Stimulated activated naive B cell treated with anti-CD40 and anti-IgM and Interleukin-4, amounts not matched to agents 10 μg/mL and 1 μg/mL and 100 μg/mL, for 72 hours (primary cell): ENCODE data around the gene SPRYD3.

Source experiments
- ATAC-seq, 2 donors: fragments of 150-1000 bp; cut with Tn5 transposase; replicated peaks; 2 replicates each; pipeline ENCODE4 v1.10.0; 2021; ENCODE audit warnings: moderate library complexity in 1 of 2
- DNase-seq: peaks from one replicate; pipeline ENCODE4 v3.0.0; 2021
- H3K27ac Mint-ChIP-seq: one replicate; pipeline ENCODE4 v1.8.0; 2022; ENCODE audit warnings: mild to moderate bottlenecking, mixed read lengths
- H3K27me3 Mint-ChIP-seq, 2 donors: one replicate each; pipeline ENCODE4 v1.8.0; 2022; ENCODE audit warnings: mixed read lengths in 2 of 2
- H3K36me3 Mint-ChIP-seq, 2 donors: one replicate each; pipeline ENCODE4 v1.8.0; 2022; ENCODE audit warnings: mixed read lengths in 2 of 2, mild to moderate bottlenecking in 1 of 2
- H3K4me1 Mint-ChIP-seq, 2 donors: one replicate each; pipeline ENCODE4 v1.8.0; 2022; ENCODE audit warnings: mixed read lengths in 2 of 2, mild to moderate bottlenecking in 1 of 2
- H3K4me3 Mint-ChIP-seq, 2 donors: one replicate each; pipeline ENCODE4 v1.8.0; 2022; ENCODE audit warnings: mild to moderate bottlenecking in 2 of 2, mixed read lengths in 2 of 2, moderate library complexity in 1 of 2
- H3K9me3 Mint-ChIP-seq, 2 donors: one replicate each; pipeline ENCODE4 v1.8.0; 2022; ENCODE audit warnings: mixed read lengths in 2 of 2, mild to moderate bottlenecking in 1 of 2

Gene SPRYD3

DNA sequence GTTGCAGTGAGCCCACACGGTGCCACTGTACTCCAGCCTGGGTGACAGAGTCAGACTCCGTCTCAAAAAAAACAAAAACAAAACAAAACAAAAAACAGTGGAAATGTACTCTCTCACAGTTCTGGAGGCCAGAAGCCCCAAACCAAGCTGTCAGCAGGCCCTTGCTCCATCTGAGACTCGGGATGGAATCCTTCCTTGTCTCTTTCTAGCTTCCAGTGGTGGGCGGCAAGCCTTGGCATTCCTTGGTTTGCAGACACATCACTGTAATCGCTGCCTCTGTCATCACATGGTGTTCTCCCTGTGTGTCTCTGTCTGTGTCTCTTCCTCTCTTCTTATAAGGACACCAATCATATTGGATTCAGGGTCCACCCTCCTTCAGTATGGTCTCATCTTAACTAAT is 22.9 kb downstream of the SPRYD3 start:
- Mint-ChIP-seq H3K36me3 (peaks cover 0 to 3% of the 10 kb centered on the region in 2 donors), H3K4me1 (peaks cover 12 to 15% of the 10 kb centered on the region in 2 donors), H3K9me3 (no peaks in the 10 kb centered on the region), H3K27me3 (peaks cover 6 to 11% of the 10 kb centered on the region in 2 donors), H3K27ac (no peak overlapping the region), H3K4me3 (no peak overlapping the region)
- no peak for DNase-seq
- no peak for ATAC-seq

DNA sequence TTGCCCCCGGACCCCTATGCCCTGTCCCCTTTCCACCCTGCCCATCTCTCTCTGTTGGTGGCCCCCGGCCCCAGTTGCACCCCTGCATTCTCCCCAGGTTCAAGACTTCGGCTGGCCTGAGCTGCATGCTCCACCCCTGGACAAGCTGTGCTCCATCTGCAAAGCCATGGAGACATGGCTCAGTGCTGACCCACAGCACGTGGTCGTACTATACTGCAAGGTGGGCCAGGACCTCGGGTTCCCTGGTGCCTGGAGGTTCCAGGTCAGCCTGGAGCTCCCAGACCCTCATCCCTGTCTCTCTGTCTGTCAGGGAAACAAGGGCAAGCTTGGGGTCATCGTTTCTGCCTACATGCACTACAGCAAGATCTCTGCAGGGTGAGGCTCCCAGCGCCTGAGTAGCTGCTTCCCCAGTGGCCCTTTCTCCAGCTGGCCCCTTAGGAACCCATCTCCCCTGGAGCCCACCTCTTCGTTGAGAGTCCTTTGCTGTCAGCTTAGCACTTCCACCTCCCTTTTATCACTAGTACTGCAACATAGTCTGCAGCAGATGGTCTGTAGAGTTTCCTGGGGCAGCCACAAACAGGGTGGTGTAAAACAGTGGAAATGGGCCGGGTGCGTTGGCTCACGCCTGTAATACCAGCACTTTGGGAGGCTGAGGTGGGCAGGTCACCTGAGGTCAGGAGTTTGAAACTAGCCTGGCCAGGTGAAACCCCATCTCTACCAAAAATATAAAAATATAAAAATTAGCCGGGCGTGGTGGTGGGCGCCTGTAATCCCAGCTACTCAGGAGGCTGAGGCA is 23.5 kb downstream of the SPRYD3 start:
- ATAC-seq (no peak), DNase-seq (no peak)
- Mint-ChIP-seq H3K36me3 (peaks cover 0 to 3% of the 10 kb centered on the region in 2 donors), H3K27ac (no peak overlapping the region), H3K4me1 (peaks cover 15% of the 10 kb centered on the region in 2 donors), H3K4me3 (peak overlapping the region in 1 of 2 donors; percentile 56), H3K27me3 (peaks cover 3 to 6% of the 10 kb centered on the region in 2 donors), H3K9me3 (no peaks in the 10 kb centered on the region)

DNA sequence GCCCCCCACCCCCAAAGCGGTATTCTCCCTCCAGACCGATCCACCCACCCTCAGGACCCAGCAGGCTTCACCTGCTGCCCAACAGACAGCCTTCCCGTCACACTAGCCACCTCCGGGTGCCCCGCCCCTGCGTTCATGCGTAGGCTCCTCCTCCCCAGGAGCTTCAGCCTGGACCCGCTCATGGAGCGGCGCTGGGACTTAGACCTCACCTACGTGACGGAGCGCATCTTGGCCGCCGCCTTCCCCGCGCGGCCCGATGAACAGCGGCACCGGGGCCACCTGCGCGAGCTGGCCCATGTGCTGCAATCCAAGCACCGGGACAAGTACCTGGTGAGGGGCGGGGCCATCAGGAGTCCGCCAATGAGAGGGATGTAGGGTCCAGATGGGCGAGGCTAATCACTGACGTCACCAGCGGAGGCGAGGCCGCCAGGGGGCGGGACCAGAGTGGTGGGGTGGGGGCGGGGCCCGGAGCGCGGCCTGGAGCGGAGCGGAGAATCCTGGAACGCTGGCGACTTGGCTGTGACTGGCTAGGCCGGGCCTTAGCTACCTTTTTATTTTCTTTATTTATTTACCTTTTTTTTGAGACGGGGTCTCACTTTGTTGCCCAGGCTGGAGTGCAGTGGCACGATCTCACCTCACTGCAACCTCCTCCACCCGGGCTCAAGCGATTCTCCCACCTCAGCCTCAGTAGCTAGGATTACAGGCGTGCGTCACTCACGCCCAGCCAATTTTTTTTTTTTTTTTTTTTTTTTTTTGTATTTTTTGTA is 24.9 kb downstream of the SPRYD3 start:
- ATAC-seq = peak; percentile 93 to 96
- H3K27me3 Mint-ChIP-seq = peaks cover 3 to 6% of the 10 kb centered on the region in 2 donors
- DNase-seq = peak; percentile 88
- no peaks in the 10 kb centered on the region for H3K9me3 Mint-ChIP-seq
- peaks cover 0 to 3% of the 10 kb centered on the region in 2 donors for H3K36me3 Mint-ChIP-seq
- H3K4me1 Mint-ChIP-seq = peaks cover 16 to 20% of the 10 kb centered on the region in 2 donors
- H3K27ac Mint-ChIP-seq = peak overlapping the region; percentile 98
- peak overlapping the region; percentile 98 to 99 for H3K4me3 Mint-ChIP-seq

DNA sequence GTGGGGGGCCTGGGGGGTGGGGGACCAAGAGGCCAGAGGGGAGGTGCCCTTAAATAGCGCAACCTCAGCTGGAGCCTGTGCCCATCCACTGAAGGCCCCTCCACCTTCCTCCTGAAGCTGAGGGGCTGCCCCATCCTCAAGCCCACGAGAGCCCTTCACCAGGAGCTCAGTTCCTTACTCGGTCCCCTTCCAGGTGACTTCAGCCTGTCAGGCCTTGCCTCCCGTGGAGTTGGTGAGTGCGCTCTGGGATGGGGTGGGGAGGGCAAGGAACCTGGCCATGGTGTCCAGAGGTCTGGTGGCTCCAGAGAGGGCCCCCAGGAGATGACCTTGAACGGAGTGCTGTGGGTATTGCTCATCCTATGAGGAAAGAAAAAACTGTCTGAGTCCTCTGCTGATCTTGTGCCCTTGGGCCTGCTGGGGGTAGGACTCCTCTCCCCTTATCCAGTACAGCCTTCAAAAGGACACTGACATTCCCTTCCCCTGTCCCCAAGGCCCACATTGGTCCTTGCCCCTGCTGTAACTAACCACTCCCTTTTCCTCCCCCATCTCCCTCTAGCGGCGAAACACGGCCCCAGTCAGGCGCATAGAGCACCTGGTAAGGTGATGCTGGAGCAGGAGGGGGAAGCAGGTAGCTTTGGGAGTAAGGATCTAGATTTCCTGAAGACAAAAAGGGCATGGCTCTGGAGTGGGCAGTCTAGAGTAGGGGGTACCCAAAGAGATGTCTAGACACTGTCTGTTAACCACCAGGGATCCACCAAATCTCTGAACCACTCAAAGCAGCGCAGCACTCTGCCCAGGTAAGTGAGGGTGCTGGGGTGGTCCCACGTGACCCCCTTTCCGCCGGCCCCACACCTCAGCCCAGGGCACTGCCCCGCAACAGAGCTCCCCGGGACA is 25.7 kb downstream of the SPRYD3 start:
- peaks cover 0 to 3% of the 10 kb centered on the region in 2 donors for H3K36me3 Mint-ChIP-seq
- H3K9me3 Mint-ChIP-seq = no peaks in the 10 kb centered on the region

DNA sequence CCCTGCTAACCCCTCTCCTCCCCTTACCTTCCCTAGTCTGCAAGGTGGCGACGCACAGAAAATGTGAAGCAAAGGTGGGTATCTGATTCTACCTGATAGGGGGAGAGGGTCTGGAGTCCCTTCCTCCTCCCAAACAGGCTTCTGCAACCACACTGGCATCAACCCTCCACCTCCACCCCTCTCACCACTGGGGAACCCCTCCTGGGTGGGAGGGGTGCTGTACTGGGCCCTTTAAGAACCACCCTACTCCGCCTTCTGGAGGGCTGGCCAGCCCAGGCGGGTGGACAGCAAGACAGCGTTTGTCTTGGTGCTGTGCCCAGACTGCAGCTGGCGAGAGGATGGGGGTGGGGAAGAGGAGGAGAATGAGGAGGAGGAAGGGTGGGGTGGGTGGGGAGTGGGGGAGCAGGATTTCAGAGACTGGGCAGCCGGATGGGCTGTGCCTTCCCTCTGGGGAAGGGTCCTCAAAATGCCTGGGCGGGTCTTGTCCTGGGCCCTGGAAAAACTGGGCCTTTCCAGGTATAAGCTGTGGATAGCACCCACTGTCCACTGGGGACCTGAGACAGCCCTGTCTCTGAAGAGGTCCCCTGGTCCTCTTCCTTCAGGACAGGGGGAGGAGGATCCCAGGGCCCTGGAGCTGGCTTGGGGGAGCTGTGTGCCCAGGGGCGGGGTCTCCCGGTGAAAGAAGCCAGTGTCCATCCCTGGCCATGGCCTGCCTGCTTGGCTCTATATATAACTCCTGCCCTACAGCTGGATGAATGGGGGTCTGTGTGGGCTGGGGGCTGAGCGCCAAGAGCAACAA is 26.6 kb downstream of the SPRYD3 start:
- no peak for ATAC-seq

More for the DNA sequence above, 25.7 kb downstream of the SPRYD3 start:
- H3K27me3 Mint-ChIP-seq = peaks cover 3 to 6% of the 10 kb centered on the region in 2 donors
- DNase-seq (peak; percentile 33), ATAC-seq (peak; percentile 34 to 43)
- peak overlapping the region; percentile 98 to 99 for H3K4me3 Mint-ChIP-seq
- H3K4me1 Mint-ChIP-seq = peaks cover 16 to 28% of the 10 kb centered on the region in 2 donors
- H3K27ac Mint-ChIP-seq = peak overlapping the region; percentile 98

DNA sequence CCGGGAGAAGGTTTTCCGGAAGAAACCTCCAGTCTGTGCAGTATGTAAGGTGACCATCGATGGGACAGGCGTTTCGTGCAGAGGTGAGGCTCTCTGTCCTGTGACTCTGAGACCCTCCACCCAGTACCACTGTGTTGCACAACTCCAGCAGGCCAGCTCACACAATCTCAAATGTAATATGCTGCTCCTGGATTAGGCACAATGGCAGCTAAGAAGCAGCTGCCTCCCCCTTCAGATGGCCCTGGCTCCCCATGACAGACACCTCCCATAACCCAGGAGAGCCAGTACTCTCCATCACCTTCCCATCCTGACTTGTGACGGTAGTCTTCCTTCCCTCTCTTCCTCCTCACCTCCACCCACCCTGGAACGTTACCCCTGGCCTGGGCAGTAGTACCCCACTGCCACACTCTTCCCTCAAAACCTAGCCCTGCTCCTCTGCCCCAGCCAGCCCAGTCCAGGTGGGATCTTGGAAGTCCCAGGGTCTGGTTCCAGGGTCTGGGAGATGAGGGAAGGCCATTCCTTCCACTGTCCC is 27.2 kb downstream of the SPRYD3 start:
- H3K4me1 Mint-ChIP-seq = peaks cover 16 to 34% of the 10 kb centered on the region in 2 donors

More for the DNA sequence above, 26.6 kb downstream of the SPRYD3 start:
- H3K9me3 Mint-ChIP-seq = no peaks in the 10 kb centered on the region
- H3K27ac Mint-ChIP-seq = no peak overlapping the region
- H3K36me3 Mint-ChIP-seq = peaks cover 0 to 3% of the 10 kb centered on the region in 2 donors
- no peak for DNase-seq
- peaks cover 0 to 6% of the 10 kb centered on the region in 2 donors for H3K27me3 Mint-ChIP-seq
- no peak overlapping the region for H3K4me3 Mint-ChIP-seq
- peaks cover 16 to 32% of the 10 kb centered on the region in 2 donors for H3K4me1 Mint-ChIP-seq

DNA sequence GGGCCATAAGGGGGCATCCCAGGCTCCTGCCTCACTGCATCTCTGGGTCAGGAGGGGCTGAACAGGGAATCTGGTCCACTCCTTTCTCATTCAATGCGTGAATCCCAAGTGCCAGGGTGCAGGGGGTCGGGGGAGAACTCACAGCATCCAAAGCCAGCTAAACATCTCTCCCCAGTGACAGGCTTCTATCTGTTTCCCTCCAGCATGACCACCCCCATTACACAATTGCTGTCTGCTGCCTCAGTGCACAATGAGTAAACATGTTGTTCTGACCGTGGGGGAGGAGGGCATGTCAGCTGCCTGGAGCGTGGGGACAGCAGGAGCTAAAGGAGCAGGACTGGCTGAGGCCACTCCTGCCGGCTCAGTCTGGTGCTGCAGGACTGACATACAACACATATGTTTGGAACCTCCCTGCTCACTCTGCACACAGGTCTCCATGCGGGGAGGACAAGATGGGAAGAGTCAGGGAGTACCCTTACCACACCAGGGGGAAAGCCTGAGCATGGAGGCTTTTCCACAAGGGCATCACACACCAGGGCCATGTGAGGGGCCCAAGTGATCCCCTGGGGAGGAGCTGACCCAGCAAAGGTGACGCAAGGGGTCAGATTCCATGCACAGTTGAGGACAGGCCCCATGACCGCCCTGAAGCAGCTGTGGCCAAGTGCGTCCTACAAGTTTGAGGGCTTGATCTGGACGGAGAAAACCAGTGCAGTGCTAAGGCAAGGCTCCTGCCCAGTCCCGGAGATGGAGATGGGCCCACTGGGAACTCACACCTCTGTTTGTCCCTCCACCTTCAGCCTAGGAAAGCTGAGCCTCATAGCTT is 27.9 kb downstream of the SPRYD3 start:
- ATAC-seq (no peak), DNase-seq (no peak)
- Mint-ChIP-seq H3K36me3 (peaks cover 0 to 3% of the 10 kb centered on the region in 2 donors), H3K9me3 (no peaks in the 10 kb centered on the region), H3K4me1 (peaks cover 20 to 41% of the 10 kb centered on the region in 2 donors), H3K27ac (no peak overlapping the region), H3K27me3 (peaks cover 0 to 6% of the 10 kb centered on the region in 2 donors), H3K4me3 (no peak overlapping the region)

More for the DNA sequence above, 27.2 kb downstream of the SPRYD3 start:
- H3K36me3 Mint-ChIP-seq = peaks cover 0 to 3% of the 10 kb centered on the region in 2 donors
- H3K27me3 Mint-ChIP-seq = peaks cover 0 to 6% of the 10 kb centered on the region in 2 donors
- no peak overlapping the region for H3K27ac Mint-ChIP-seq
- no peaks in the 10 kb centered on the region for H3K9me3 Mint-ChIP-seq
- DNase-seq = no peak
- no peak for ATAC-seq
- H3K4me3 Mint-ChIP-seq = no peak overlapping the region

DNA sequence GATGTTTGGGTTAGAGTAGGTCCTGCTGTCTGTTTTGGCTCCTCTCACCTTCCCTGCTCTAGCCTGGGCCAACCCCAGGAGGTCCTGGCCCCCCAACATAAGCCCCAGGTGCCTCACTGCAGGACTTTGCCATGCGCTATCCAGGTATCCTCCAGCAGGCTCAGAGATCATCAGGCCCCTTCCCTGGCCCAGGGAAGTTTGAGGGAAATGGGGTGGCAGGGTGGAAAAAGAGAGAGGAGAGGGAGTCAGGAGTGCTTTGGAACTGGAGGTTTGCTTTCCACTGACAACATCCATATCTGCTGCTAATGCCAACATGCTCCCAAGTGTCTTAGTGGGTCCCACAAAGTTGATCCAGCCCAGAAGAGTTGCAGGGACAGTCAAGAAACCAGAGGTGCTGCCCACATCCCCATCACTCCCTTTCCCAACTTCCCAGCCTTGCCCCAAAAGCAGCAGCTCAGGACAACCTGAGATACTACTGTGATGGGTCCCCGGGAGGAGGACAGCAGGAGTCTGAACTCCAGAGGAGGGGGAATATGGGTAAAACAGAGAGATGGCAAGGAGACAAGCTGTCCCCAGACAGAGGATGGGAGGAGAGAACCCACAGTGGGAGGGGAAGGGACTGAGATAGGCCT is 28.6 kb downstream of the SPRYD3 start:
- H3K4me1 Mint-ChIP-seq = peaks cover 28 to 47% of the 10 kb centered on the region in 2 donors
- H3K27ac Mint-ChIP-seq = peak overlapping the region; percentile 33
- no peak overlapping the region for H3K4me3 Mint-ChIP-seq
- no peak for ATAC-seq
- H3K36me3 Mint-ChIP-seq = peaks cover 0 to 3% of the 10 kb centered on the region in 2 donors
- peaks cover under 1 to 4% of the 10 kb centered on the region in 2 donors for H3K27me3 Mint-ChIP-seq
- DNase-seq = no peak
- no peaks in the 10 kb centered on the region for H3K9me3 Mint-ChIP-seq

DNA sequence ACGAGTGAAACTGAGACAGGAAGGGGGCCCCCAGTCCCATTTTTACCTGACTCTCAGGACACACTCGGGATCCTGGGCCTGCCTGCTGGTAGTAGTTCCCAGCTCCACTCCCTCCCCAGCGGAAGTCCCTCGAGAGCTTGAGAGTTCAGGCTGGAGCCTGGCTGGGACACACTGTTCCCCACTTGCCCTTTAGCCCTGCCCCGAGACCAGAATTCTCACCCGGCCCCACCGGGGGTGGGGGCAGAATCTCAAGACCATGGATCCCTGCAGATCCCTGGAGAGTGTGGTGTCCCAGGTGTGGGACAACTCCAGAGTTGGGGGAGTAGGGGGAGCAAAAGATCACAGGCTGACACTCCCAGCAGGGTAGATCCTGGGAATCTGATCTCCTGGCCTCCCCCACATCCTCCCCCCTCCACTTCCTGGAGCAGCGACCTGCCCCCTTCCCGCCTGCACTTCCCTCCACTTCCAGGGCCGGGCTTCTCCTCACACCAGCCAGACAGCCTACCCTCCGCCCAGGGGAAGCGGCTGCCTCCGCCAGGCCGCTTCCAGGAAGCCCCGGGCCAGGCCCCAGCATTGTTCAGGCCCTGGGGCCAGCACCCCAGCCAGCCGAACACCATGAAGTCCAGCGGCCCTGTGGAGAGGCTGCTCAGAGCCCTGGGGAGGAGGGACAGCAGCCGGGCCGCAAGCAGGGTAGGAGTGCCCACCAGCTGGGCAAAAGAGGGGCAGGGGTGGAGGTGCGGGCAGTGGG is 29.4 kb downstream of the SPRYD3 start, which contains the start of gene TNS2:
TNS2 (plus strand) TSS at position 495 of the 748 bp plus-strand sequence; CDS start at position 616, 121 bp downstream.
- Mint-ChIP-seq H3K27me3 (peaks cover 0 to 4% of the 10 kb centered on the region in 2 donors), H3K27ac (peak within 1 kb of the TSS; percentile 33), H3K4me1 (peaks cover 31 to 47% of the 10 kb centered on the region in 2 donors), H3K4me3 (no peak within 1 kb of the TSS), H3K9me3 (no peaks in the 10 kb centered on the region), H3K36me3 (peaks cover 2 to 4% of the 10 kb centered on the region in 2 donors)
- no peak for DNase-seq
- ATAC-seq = no peak

DNA sequence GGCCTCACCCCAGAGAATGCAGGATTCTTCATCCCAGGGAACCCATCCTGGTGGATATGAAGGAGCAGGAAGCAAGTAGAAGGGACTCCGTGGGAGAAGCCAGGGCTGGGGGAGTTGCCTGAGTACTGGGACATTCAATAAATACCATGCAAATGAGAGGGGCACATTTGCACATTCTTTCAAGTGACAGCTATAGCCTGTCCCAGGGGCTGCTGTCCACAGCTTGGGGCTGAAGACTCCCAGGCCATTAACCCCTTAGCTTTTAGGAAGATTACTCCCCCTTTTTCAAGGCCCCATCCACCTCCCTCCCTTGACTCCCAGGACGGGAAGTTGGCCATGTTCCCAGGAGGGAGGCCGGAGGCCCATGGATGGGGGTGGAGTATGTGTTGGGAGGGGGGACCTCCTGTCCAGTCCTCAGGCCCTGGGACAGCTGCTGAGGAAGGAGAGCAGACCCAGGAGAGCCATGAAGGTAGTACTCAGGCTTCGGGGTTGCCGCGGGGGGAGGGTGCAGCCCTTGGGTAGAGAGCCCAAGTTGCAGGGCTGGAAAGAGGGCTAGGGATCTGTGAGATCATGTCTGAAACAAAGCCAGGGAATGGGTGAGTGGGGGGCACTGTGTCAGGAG is 30.3 kb downstream of the SPRYD3 start:
- Mint-ChIP-seq H3K4me1 (peaks cover 28 to 42% of the 10 kb centered on the region in 2 donors), H3K4me3 (no peak overlapping the region), H3K9me3 (no peaks in the 10 kb centered on the region), H3K36me3 (peaks cover 4 to 7% of the 10 kb centered on the region in 2 donors), H3K27me3 (peaks cover 0 to 4% of the 10 kb centered on the region in 2 donors), H3K27ac (no peak overlapping the region)
- no peak for ATAC-seq
- no peak for DNase-seq
